Left ventricle myocardium superior (tissue), 1 donor: Measurements from ENCODE around the gene METAP2. TPM values are rescaled to one million over a fixed set of nuclear protein-coding genes. Genes with fewer than 3 reads are reported as not detected.
"Not testable (repeated sequence)": the region's sequence is repeated elsewhere in the genome, so short reads cannot be mapped to it uniquely, and the experiment has no call there.

Experiments
- ATAC-seq: fragments of 200-7000 bp; cut with Tn5 transposase; one replicate; pipeline ENCODE4 v1.9.1; 2020; ENCODE audit warnings: mild to moderate bottlenecking, moderate library complexity
- DNase-seq: peaks from one replicate; pipeline ENCODE4 v3.0.0-alpha.2; 2020
- intact Hi-C: fragments of 100-400 bp; cut with micrococcal nuclease; formaldehyde crosslinking; loops from one replicate; pipeline ENCODE4 v1.11.0; 2022
- long read RNA-seq: library from polyadenylated mRNA; unstranded; transcript quantifications from one replicate; pipeline ENCODE4 v2.0.0, GENCODE V29; 2021
- total RNA-seq: library from RNA; stranded (reverse); fragmentation: NEBNext Ultra II Directional; extraction: Animal tissue kit (Norgen Biotek cat#: 25700); gene quantifications from one replicate; pipeline ENCODE4 v1.2.1, GENCODE V29; 2021
- donor health status: DM: no; HTN: yes; CAD: no; lungs with severe emphysema.

Gene METAP2
- total RNA-seq, result 61.6 TPM
- long read RNA-seq, transcript METAP2-210 (11 exons, 1,874 nt), result minor isoform, 10 of 78 reads
- long read RNA-seq, transcript METAP2-202 (11 exons, 3,601 nt), result major isoform, 57 of 78 reads
- long read RNA-seq, partial matches to known transcripts, result 7 of 78 reads
- long read RNA-seq, other reads (novel, unspliced or antisense), result 4 of 78 reads

GRCh38 chr12:95473884-95474659 lies at the start of gene METAP2:
TSS of gene METAP2 (plus strand) at chr12:95474152. CDS start at chr12:95474180, 28 bp downstream.
- ATAC-seq, result peak; percentile 100
- intact Hi-C loops, result no loop called here
- peak; percentile 98 for DNase-seq

- ATAC-seq (peak; percentile 14), DNase-seq (no peak)
- intact Hi-C loops, result no loop called here
These were observed 49.5 kb upstream of the METAP2 start for GRCh38 chr12:95424271-95424994.

GRCh38 chr12:95429172-95429510 lies 44.8 kb upstream of the METAP2 start:
- no peak for ATAC-seq
- intact Hi-C loops, result no loop called here
- no peak for DNase-seq

- no peak for ATAC-seq
- intact Hi-C loops, result no loop called here
- DNase-seq, result no peak
These were observed 42.8 kb upstream of the METAP2 start for GRCh38 chr12:95431120-95431519.

- no peak for ATAC-seq
- intact Hi-C loops, result no loop called here
- no peak for DNase-seq
These were observed 38.6 kb upstream of the METAP2 start for GRCh38 chr12:95435355-95435754.

GRCh38 chr12:95437565-95437964 lies 36.4 kb upstream of the METAP2 start:
- no peak for DNase-seq
- intact Hi-C loops, result no loop called here
- ATAC-seq, result no peak

GRCh38 chr12:95439461-95440230 lies 34.3 kb upstream of the METAP2 start:
- intact Hi-C loops, result no loop called here
- no peak for DNase-seq
- no peak for ATAC-seq

- DNase-seq (no peak), ATAC-seq (no peak)
- intact Hi-C loops, result no loop called here
These were observed 33.6 kb upstream of the METAP2 start for GRCh38 chr12:95440401-95440800.

- intact Hi-C loops, result no loop called here
- ATAC-seq (no peak), DNase-seq (no peak)
These were observed 30.5 kb upstream of the METAP2 start for GRCh38 chr12:95443459-95443858.

- DNase-seq, intact Hi-C loops, ATAC-seq: not testable (repeated sequence)
These were observed 28.9 kb upstream of the METAP2 start for GRCh38 chr12:95445099-95445498.

- intact Hi-C loops, result no loop called here
- DNase-seq (no peak), ATAC-seq (no peak)
These were observed 28.0 kb upstream of the METAP2 start for GRCh38 chr12:95445884-95446505.

GRCh38 chr12:95446506-95446900 lies 27.4 kb upstream of the METAP2 start:
- DNase-seq (peak; percentile 70), ATAC-seq (peak; percentile 87)
- intact Hi-C loops, result no loop called here

GRCh38 chr12:95449656-95450055 lies 24.3 kb upstream of the METAP2 start:
- DNase-seq, ATAC-seq, intact Hi-C loops: not testable (repeated sequence)

GRCh38 chr12:95452501-95452900 lies 21.5 kb upstream of the METAP2 start:
- DNase-seq, intact Hi-C loops, ATAC-seq: not testable (repeated sequence)

GRCh38 chr12:95453881-95454280 lies 20.1 kb upstream of the METAP2 start:
- intact Hi-C loops, ATAC-seq, DNase-seq: not testable (repeated sequence)

GRCh38 chr12:95454780-95455215 lies 19.2 kb upstream of the METAP2 start:
- ATAC-seq, intact Hi-C loops, DNase-seq: not testable (repeated sequence)

- ATAC-seq, intact Hi-C loops: not testable (repeated sequence)
These were observed 16.3 kb upstream of the METAP2 start for GRCh38 chr12:95457605-95458004.

GRCh38 chr12:95458761-95459160 lies 15.2 kb upstream of the METAP2 start:
- no peak for ATAC-seq
- no peak for DNase-seq
- intact Hi-C loops, result no loop called here

More at GRCh38 chr12:95457605-95458004, 16.3 kb upstream of the METAP2 start:
- DNase-seq, result not testable (repeated sequence)

- ATAC-seq, result no peak
- no peak for DNase-seq
- intact Hi-C loops, result no loop called here
These were observed 14.6 kb upstream of the METAP2 start for GRCh38 chr12:95459310-95459709.
